Dermis lymphatic vessel endothelial cell (primary cell): ENCODE results near the gene SCUBE1. TPM values are rescaled to one million over a fixed set of nuclear protein-coding genes. Genes with fewer than 3 reads are reported as not detected.

Experiments
- total RNA-seq: library from RNA; depleted of rRNA; stranded (reverse); fragments of >200 nt; gene quantifications from 2 replicates; pipeline ENCODE4 v1.2.1, GENCODE V29; 2014

The SCUBE1 gene
- total RNA-seq, result 0.86 and 1.8 TPM in 2 replicates

GRCh38 chr22:43343262-43343669, at the start of gene SCUBE1:
Gene SCUBE1 (minus strand): TSS chr22:43343372. CDS start chr22:43343261, 111 bp downstream.

GRCh38 chr22:43186272-43187170, 156.7 kb downstream of the SCUBE1 start, which contains the start of gene TTLL12:
Gene TTLL12 (minus strand): TSS chr22:43187134. CDS start chr22:43187069, 65 bp downstream.

GRCh38 chr22:43151251-43152002, 191.7 kb downstream of the SCUBE1 start, which contains the start of gene TSPO:
Gene TSPO (plus strand): TSS chr22:43151559. CDS start chr22:43159239, 7,680 bp downstream.

Other genes with a start within 250 kb of the SCUBE1 start
- 1.6 and 4.1 TPM in 2 replicates for gene BIK, start 232.6 kb downstream of the SCUBE1 start, total RNA-seq
- 9.9 and 11.3 TPM in 2 replicates for gene MCAT, start 200.0 kb downstream of the SCUBE1 start, total RNA-seq
- 233 and 274 TPM in 2 replicates for gene TSPO, start 191.8 kb downstream of the SCUBE1 start, total RNA-seq
- gene TTLL12, start 156.2 kb downstream of the SCUBE1 start, total RNA-seq, result 15.5 and 25.8 TPM in 2 replicates
- gene MPPED1, start 68.6 kb upstream of the SCUBE1 start, total RNA-seq, result not detected in 2 replicates